ENCODE measurements around the gene POLD3.

Gene POLD3

GRCh38 chr11:74676596-74676995, 84.2 kb downstream of the POLD3 start:
- DNase-seq = no peak

- no peak for DNase-seq
Measured at GRCh38 chr11:74677131-74677530, 84.7 kb downstream of the POLD3 start.

GRCh38 chr11:74678041-74678440, 85.7 kb downstream of the POLD3 start:
- DNase-seq = no peak

GRCh38 chr11:74678591-74679512, 86.5 kb downstream of the POLD3 start:
- no peak for DNase-seq

- DNase-seq = no peak
Measured at GRCh38 chr11:74679513-74679865, 87.1 kb downstream of the POLD3 start.

GRCh38 chr11:74680035-74680671, 87.8 kb downstream of the POLD3 start:
- DNase-seq = no peak

- no peak for DNase-seq
Measured at GRCh38 chr11:74680703-74681531, 88.5 kb downstream of the POLD3 start.

GRCh38 chr11:74681686-74682651, 89.6 kb downstream of the POLD3 start:
- DNase-seq = no peak

- no peak for DNase-seq
Measured at GRCh38 chr11:74682731-74683278, 90.4 kb downstream of the POLD3 start.

- no peak for DNase-seq
Measured at GRCh38 chr11:74683279-74683871, 91.0 kb downstream of the POLD3 start.

- no peak for DNase-seq
Measured at GRCh38 chr11:74683941-74684481, 91.6 kb downstream of the POLD3 start.

- no peak for DNase-seq
Measured at GRCh38 chr11:74684661-74685060, 92.3 kb downstream of the POLD3 start.

- DNase-seq = no peak
Measured at GRCh38 chr11:74685338-74685737, 93.0 kb downstream of the POLD3 start.

GRCh38 chr11:74685905-74686304, 93.5 kb downstream of the POLD3 start:
- no peak for DNase-seq

GRCh38 chr11:74686792-74687191, 94.4 kb downstream of the POLD3 start:
- DNase-seq = no peak

GRCh38 chr11:74687237-74688023, 95.0 kb downstream of the POLD3 start:
- DNase-seq = no peak

- DNase-seq = no peak
Measured at GRCh38 chr11:74689666-74690065, 97.3 kb downstream of the POLD3 start.

- DNase-seq = no peak
Measured at GRCh38 chr11:74691755-74692154, 99.4 kb downstream of the POLD3 start.
